Fibroblast of skin of left biceps (primary cell): Measurements from ENCODE around the gene CENPVL3.
"Not testable (repeated sequence)": the region's sequence is repeated elsewhere in the genome, so short reads cannot be mapped to it uniquely, and the experiment has no call there.

Experiments used
- DNase-seq, 2 experiments: peaks; one replicate each; pipeline ENCODE4 v3.0.0-alpha.2; 2013; ENCODE audit warnings: low read depth in 2 of 2

The CENPVL3 gene

DNA sequence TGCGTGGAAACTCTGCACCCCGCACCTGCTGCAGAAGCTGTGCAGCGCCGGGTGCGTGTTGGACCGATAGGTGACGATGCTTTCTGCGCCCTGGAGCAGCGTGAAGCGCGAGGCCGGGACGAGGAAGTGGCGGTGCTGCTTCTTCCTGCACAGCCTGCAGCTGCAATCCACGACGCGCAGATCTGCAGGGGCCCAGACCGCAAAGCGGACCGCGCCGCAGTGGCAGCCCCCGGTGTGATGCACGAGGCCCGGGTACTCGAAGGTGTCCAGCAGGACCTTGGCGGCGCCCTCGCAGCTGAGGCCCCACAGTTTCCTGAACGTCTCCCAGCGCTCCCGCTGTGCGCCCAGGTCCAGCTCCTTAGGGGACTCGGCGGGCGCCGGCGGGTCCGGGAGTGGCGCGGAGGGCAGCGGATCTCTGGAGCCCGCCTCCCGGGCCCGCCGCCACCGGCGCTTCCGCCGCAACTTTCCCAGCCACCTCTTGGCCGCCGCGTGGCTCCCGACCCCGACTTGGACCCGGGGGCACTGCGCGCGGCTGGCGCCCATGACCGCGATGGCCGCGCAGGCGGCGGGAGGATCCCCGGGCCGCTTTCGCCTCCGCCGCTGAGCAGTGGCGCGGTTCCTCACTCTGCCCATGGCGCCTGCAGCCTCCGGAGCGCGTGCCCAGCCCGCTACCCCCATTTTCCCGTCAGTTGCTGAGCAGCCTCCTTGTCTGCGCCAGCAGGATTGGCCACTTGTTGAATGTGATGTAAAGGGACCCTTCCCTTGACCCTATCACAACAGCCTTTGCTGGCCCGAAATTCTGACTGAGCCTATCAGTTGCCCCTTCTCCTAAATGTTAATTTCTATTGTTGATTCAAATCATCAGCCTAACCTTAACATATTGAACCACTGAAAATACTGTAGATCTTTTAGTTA is at the start of gene CENPVL3:
TSS of gene CENPVL3 (minus strand) at position 672 of the 915 bp plus-strand sequence. CDS start at position 633, 39 bp downstream.
- DNase-seq = not testable (repeated sequence)

DNA sequence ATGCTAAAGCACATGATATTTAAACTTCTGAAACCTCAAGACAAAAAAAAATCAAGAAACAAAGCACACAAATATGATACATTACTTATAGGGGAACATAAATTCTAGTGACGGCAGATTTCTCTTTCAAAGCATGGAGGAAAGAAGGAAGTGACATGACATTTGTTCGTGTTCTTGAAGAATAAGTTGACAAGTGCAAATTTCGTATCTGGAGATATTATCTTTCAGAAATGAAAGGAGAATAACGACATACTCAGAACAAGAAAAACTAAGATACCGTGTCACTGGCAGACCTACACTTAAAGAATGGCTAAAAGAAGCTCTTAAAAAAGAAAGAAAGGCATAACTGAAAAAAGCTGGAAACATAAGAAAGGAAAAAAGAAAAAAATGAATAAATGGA is 47.3 kb upstream of the CENPVL3 start:
- no peak for DNase-seq

DNA sequence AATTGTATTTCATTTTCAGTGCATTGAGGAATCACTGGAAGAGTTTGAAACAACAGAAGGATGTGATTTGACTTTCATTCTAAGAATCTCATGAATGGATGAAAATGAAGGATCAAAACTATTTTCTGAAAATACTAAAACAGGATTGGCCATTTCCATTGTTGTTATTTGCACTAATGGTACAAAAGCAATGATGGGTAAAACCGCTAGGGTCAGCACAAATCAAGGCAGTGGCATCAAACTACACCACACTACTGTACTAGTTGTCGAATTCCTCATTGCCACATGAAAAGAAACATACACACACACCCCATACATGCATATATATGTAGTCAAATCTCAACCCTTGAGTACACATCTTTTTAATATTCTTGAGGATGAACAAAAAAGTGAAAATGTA is 24.7 kb upstream of the CENPVL3 start:
- no peak for DNase-seq

DNA sequence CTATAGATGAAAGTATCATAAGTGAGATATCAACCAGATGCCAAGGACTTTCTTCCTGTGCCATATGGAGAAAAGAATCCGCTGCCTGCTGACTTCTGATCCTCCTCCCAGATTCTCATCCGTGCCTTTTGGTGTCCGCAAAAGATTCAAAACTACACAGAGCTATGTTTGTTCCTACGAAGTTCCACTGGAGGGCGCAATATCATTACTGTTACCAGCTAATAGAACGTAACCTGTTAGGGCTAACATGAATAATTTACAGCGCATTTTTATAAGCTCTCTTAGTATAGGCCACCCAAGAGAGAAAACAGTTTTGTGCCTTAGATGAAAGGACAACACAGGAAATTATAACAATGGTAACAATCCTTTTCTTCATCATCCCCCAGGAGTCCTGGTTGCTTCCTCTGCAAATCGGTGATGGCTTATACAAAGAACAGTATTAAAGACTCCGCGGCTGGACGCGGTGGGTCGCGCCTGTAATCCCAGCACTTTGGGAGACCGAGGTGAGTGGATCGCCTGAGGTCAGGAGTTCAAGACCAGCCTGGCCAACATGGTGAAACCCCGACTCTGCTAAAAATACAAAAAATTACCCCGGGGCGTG is 22.8 kb upstream of the CENPVL3 start:
- DNase-seq = peak; percentile 6 to 9

DNA sequence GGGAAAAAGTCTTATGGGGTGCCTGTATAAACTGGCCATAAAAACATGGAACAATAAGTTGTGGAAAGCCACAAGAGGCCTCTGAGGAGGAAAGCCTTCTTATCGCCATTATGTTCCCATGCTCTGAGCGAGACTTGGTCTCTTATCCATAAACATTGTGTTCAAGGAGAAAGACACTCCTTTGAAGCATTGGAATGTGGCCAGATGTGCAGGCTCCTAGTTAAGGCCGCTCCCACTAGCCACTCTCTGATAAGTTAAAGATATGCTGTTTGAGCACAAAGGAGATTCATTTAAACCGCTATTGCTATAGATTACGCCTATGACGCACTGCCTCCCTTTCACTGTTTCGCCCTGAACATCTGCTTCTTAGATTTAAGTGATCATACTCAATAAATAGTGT is 17.8 kb upstream of the CENPVL3 start:
- not testable (repeated sequence) for DNase-seq

DNA sequence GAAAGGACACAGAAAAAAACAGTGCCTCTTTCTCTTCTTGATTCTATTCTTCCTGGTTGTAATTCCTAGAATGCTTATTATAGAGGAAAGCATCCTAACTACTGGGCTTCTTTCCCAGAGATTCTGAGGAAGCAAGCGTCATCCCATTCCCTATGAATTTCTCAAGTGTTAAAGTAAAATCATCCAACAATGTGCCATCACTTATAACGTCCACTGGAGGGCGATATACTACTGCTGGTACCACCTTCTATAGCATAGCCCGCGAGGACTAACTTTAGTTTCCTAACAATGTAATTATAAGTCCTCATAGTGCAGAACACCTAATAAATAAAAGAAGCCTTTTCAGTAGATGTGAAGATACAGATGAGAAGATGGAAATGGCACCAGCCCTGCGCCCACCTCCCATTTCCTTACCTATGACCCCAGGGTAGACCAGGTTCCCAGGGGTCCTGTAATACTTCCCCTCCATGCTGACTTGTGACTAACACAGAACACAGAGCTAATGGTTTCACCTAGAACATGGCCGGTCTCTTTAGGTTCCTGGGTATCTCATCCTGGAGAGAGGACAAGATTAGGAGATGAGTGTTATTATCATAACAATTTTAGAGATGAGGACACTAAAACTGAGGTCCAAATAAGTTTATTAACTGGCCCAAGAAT is 4.2 kb downstream of the CENPVL3 start:
- DNase-seq = peak in 1 of 2 experiments; percentile 12

DNA sequence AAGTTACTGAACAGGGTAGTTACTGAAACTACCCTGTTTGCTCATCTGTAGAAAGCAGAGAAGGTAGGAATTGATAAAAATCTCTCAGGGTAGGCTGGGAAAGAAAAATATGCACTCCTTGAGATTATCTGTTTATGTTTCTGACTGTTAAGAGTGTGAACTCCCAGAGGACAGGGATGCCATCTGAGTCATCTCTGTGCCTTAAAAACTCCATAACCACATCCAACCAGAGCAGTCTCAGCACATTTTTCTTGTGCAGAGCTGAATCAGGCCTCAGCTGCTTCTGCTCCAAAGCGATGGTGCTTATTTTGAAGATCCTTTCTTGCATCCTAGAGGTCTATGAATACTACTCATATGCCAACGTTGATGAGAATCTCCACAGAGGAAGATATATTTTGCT is 9.9 kb downstream of the CENPVL3 start:
- DNase-seq = no peak

DNA sequence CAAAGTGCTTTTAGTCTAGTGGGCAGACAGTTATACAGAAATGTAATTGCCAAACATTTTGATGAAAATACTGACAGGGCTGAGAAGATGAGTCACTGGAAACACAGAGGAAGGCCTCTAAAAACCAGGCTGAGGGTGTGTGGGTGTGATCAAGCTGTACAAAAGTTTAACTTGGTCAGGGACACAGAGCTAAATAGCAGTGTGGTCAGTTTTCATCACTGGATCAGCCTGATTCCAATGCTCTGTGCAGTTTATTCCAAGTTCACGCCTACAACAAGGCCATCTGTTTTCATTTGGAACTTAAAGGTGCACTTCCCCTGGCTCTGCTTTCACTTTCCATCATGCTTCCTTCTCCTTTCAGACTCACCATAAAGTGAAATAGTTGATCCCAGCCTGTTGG is 10.6 kb downstream of the CENPVL3 start:
- DNase-seq = no peak

DNA sequence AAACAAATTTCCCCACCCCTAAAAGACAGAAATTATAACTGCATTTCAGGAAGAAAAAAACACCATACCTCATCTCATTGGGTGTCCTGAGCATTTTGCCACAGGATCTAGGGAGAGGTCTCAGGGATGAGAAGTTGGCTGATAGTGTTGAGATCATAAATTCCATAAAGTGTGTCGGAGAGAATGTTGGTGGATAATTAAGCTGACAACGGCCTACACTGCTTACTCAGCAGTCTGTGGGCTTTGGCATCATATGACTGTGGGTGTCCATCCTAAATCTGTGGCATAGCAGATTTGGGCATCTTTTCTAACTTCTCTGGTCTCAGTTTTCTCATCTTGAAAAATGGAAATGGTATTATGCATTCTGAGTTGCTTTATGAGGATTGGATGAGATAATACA is 12.3 kb downstream of the CENPVL3 start:
- no peak for DNase-seq

DNA sequence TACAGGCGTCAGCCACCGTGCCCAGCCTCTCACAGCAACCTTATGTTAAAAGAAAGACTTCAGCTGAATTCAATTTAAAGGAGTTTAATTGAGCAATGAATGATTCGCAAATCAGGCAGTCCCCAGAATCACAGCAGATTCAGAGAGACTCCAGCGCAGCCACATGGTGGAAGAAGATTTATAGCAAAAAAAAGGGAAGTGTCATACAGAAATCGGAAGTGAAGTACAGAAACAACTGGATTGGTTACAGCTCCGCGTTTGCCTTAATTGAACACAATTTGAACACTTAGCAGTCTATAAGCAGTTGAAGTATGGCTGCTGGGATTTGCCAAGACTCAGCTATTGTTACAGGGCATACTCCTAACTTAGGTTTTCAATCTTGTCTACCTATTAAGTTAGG is 19.8 kb downstream of the CENPVL3 start:
- DNase-seq = no peak

DNA sequence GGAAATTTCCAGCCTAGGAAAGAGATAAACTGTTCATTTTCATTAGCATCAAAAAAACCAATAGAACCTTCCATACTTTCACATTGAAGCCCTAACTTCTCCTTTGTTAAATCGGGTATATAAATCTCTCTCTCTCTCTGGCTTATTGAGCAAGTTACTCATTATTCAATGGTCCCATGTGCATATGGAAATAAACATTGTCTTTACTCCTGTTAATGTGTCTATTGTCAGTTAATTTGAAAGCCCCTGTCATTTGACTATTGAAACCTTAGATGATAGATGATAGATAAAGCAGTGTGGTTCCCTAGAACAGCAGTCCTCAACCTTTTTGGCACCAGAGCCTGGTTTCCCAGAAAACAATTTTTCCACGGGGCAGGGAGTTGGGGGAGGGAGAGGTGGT is 46.8 kb downstream of the CENPVL3 start:
- DNase-seq = no peak

DNA sequence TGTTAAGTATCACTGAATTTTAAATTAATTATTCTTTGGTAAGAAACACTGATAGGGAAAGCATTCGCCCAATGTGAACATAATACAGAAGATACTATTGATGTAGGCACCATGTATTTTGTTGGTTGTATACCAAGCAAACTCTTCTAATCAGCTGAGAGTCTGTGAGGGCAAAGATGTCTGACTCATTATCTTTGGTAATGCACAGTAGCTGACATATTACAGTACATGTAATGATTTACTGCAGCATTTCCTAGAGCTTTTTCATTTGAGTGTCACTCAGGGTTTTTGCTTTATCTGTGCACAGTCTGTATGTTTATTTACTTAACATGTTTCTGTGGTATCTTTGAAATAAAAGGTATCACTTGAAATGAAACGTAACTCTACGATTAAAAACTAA is 49.2 kb downstream of the CENPVL3 start:
- DNase-seq = no peak

DNA sequence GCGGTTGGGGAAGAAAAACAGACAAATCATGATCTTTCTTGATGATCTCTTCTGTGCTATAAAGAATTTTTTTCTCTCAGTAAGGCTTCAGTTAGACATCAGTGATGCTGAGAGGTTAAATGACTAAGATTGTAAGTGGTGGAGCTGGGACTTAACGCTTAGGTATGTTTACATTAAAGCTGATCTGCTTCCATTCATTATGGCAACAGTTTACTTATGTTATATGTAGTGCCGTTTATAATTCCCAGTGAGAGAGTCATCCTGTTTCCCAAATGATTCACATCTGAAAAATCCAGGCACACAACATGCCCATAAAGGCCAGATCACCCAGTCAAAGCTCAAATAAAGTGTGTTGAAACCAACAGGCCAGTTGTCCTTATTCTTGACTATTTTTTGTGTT is 50.1 kb downstream of the CENPVL3 start:
- DNase-seq = peak in 1 of 2 experiments; percentile 4
